ENCODE results near the gene SUPT7L.

- TF ChIP-seq EGR1 (IDR thresholded peaks at IDR 0.05; ENCODE audit: low read depth) (no peak), REST (IDR thresholded peaks at IDR 0.05; ENCODE audit: low read depth) (no peak), POLR2AphosphoS5 (IDR thresholded peaks at IDR 0.05; ENCODE audit: low read depth, low read length) (no peak), SRF (IDR thresholded peaks at IDR 0.05; ENCODE audit: low read depth) (no peak), CTCF (IDR thresholded peaks at IDR 0.05 in 2 of 3, conservative IDR thresholded peaks at IDR 0.05 in 1 of 3; ENCODE audit: borderline replicate concordance in 1 of 3, insufficient read depth in 1 of 3, low read depth in 2 of 3, low read length in 2 of 3) (no peak)
Measured at GRCh38 chr2:27661371-27661770, 2.0 kb downstream of the SUPT7L start.

Measured in HCT116 (cell line).